Superior temporal gyrus (tissue), 1 donor: Measurements from ENCODE around the gene CFAP54.

Experiments used
- DNase-seq: peaks from one replicate; pipeline ENCODE4 v3.0.0-alpha.2; 2016; ENCODE audit errors: extremely low spot score

CFAP54 gene

GRCh38 chr12:96883571-96883970 is 394.2 kb downstream of the CFAP54 start:
- no peak for DNase-seq

DNA sequence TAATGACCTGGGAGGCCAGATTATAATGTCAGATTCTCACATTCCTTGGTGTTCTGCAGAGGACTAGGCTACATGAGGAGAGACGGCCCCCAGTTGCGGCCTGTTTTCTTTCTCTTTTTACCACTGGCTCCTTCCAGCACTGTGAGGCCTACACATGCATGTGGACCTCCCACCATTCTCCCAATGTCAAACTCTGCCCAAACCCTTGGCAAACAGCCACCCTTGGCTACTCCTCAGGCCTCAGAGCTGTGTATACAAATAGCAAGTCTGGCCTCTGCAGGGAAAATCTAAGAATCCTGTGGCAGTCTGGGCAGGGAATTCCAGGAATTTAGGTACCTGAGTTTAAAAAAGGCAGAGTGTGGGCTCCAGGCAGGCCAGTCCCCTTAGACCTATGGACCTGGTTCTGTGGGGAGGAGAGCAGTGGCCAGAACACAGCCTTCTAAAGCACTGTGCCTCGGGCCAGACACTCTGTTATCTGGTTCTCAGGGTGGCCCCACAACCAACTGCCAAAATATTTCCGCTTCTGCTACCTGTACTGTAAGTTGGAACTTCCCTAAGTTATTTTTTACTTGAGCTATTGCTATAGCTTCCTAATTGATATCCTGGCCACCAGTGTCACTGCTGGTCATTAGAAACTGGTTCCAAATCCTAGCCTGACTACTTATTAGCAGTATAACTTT is 397.8 kb downstream of the CFAP54 start:
- DNase-seq: no peak

- DNase-seq: no peak
These were observed 400.0 kb downstream of the CFAP54 start for GRCh38 chr12:96889273-96889933.

DNA sequence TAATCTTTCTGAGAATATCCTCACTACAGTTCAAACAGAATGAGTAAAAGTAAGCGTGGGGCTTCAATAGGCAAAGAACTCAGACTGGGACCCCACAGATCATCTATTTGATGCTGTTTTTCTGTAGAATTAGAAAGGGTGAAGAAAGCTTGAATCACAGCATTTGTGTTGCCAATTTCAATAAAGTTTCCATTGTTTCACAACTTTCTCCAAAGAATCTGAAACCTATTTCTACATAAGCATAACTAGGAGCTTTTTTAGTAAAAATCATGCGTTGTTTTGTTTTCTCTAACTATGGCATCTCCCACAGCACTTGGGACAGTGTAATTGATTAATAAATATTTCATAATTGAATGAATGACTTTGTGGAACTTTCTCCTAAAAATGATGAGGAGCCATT is 401.0 kb downstream of the CFAP54 start:
- DNase-seq: no peak

GRCh38 chr12:96892104-96892503 is 402.7 kb downstream of the CFAP54 start:
- DNase-seq: no peak

DNA sequence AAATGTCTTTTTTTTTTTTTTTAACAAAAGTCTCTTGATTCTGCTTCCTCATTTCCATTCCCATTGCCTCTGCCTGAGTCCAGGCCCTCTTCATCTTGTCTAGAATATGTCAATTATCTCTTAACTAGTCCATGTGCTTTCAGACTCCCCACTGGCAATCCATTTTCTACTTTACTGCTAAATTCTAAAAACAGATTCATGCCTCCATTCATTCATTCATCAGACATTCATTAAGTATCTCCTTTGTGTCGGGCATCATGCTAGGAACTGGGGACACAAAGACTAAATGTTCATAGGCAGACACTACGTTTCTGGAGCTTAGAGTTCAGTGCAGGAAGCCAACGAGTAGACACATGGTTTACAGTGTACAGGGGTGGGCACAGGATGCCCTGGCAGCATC is 408.0 kb downstream of the CFAP54 start:
- no peak for DNase-seq

DNA sequence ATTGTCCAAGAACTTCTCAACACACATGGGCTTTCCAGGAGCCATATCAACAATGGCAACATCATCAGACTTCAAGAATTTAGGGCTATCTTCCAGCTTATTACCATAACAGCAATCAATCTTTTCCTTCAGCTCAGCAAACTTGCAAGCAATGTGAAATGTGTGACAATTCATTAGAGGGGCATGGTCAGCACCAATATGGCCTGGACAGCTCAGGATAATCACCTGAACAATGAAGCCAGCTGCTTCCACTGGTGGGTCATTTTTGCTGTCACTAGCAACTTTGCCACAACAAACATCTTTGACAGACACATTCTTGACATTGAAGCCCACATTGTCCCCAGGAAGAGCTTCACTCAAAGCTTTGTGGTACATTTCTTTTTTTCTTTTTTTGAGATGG is 411.8 kb downstream of the CFAP54 start:
- DNase-seq: no peak

DNA sequence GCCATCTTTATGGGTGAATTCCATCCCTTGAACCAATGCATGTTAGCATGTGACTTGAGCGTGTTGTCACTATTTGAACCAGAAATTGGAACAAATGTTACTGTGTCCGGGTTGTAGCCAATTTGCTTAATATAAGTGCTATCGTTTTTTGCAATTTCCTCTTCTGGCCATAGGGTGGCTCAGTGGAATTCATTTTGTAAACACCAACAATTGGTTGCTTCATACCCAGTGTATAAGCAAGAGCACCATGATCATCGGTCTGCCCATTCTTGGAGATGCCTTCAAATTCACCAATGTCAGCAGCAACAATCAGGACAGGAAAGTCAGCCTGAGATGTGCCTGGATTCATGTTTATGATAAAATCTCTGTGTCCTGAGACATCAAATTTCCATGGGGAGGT is 412.7 kb downstream of the CFAP54 start:
- DNase-seq: no peak

GRCh38 chr12:96906498-96906848 is 417.1 kb downstream of the CFAP54 start:
- DNase-seq: no peak

DNA sequence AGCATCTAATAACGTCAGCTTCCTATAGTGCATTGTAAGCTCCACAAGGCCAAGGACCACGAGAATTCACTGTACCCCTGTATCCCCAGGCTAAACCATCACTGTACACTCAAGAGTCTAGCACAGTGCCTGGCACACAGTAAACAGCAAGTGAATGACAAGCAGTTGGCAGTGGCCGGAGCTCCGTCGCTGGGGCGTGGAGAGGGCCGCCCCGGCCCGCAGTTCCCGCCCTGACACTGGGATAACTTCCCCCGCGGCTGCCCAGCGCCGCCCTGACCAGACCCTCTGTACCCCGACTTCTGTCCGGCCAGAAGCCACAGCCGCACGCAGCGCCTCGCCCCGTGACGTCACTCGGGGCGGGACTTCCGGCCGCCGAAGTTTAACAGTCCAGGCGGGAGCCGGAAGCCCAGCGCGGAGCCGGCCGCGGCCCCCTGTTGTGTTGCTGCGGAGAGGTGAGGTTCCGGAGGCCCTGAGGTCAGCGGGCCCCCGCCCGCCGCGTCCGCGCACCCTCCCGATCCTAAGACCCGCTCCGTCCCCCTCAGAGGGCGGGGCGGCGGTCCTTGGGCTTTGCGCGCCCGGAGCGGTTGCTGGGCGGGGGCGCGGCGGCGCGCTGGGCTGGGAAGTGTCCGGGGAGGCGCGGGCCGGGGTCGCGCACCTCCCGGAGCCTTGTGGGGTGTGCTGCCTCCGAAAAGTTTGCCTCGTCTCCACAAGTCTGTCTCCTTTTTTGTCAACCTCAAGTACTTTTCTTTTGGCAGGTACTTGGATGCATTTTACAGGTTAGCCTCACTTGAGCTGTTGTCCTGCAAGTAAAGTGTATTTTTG is 417.7 kb downstream of the CFAP54 start, which contains the start of gene NEDD1:
TSS of gene NEDD1 (plus strand) at position 409 of the 822 bp plus-strand sequence. CDS start 2,503 bp downstream, outside the sequence.
- peak; percentile 83 for DNase-seq

- no peak for DNase-seq
These were observed 418.5 kb downstream of the CFAP54 start for GRCh38 chr12:96907671-96908422.

DNA sequence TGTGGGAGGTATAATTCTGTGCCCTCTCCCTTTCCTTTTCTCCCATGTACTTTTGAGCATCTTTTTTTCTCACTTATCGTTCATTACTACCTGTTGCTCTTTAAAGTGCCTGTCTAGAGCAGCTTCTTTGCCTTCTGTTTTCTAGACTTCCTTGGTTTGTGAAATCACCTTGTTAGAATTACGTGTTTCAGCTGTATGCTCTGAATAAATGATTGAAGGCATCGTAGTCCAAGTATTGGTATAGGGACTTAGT is 419.0 kb downstream of the CFAP54 start:
- no peak for DNase-seq

- DNase-seq: no peak
These were observed 422.9 kb downstream of the CFAP54 start for GRCh38 chr12:96912261-96912660.

GRCh38 chr12:96912943-96913342 is 423.6 kb downstream of the CFAP54 start:
- no peak for DNase-seq

DNA sequence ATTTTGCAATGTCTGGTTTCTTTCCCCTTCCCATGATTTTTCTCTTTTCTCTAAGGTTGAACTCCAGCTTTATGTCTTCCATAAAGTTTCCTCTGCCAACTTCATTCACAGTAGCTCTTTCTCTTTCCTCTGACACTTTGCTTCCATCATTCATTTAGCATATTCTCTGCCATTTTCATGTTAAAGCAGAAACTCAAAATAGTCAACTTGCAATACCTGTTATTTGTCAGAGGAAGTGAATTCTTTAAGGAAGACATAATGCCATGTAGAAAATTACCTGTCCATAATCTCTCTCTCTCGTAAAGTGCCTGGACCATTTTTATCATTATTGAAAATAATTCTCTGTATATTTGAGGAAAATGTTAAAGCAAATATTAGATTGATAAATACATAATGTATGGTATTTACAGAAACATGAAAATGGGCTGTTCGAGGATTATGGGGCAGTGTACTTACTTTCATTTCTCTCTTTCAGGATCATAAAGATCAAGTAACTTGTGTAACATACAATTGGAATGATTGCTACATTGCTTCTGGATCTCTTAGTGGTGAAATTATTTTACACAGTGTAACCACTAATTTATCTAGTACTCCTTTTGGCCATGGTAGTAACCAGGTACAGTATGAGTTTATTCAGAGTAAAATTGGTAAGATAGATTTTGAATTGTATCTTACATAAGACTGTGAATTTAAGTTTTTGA is 430.3 kb downstream of the CFAP54 start:
- DNase-seq: no peak
